GM12874 (cell line): Measurements from ENCODE around the gene BASP1.

Experiments
- CTCF ChIP-seq: IDR thresholded peaks from 2 replicates; pipeline ENCODE4 v1.5.1; 2011; ENCODE audit warnings: low read depth, mild to moderate bottlenecking, control low read depth, low read length, moderate library complexity; ENCODE audit not compliant: insufficient read depth

The BASP1 gene

GRCh38 chr5:17259630-17260257 is 42.3 kb downstream of the BASP1 start:
- TF ChIP-seq CTCF, result no peak

- no peak for TF ChIP-seq CTCF
Measured at GRCh38 chr5:17260549-17260948, 43.1 kb downstream of the BASP1 start.

DNA sequence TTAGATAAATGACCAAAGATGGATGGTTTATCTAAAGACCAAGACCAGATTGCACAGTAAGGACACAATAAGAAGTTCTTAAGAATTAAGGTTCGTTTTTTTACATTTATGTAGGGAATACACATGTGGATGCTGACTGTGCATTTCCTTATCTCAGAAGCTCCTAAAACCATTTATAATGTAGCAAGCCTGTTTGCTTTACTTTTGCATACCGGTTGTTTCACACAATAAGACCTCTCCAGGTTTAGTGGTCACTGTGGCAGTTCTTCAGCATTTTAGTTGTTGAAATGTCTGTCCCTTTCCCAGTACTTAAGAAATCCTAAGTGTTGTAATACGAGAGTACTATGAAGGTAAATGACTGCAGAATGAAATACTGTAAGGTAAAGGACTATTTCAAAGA is 43.6 kb downstream of the BASP1 start:
- no peak for TF ChIP-seq CTCF

GRCh38 chr5:17265041-17265440 is 47.6 kb downstream of the BASP1 start:
- no peak for TF ChIP-seq CTCF

DNA sequence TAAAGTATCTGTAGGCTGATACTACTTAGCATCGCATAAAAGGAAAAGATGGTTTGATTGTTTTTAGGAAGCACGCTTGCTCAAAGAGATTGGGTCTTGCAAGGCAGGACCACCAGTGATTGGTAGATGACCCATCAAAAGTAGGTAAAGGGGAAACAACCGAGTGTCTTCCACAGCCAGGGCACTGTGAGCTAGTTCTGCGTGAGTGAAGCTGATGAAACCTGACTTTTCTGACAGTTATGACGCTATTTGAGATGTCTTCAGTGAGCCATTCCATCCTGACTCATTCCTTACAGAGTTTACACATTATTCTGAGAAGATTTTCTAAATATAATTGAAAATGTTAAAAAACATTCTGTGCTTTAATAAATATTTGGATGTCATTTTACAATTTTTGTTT is 49.7 kb downstream of the BASP1 start:
- no peak for TF ChIP-seq CTCF

DNA sequence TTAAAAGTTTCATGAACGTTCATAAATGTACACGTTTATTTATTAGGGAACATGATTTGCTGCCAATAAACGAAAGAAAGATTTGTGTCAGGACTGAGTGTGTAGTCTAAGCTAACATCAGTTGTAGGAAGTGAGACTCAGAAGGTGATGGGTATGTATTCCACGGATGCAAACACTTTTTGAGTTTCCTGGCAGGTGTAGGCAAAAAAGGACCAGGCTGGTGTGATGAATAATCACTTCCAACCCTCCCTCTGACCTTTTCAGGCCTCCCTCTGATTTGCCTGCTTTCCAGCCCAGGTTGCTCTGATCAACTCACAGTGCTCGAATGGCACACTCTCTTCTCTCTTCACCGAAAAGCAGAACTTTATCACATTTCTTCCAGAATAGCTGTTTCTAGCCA is 51.8 kb downstream of the BASP1 start:
- TF ChIP-seq CTCF, result no peak

DNA sequence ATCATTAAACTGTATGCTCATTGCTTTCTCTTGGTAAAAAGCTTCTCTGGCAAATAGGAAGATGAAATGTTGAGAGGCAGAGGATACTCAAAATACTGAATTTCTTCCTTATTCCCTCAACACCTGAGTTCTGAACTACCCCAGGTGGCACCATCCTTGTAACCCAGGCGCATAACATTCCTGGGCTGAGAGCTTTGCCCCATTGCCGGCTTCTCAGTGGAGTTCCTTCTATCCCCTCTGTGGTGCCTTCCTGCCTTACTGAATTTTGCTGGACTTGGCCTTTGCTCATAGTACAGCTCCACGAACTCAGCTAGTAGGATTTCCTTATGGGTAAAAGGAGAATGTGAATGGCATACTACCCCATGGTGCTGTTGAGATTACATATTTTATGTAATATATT is 54.7 kb downstream of the BASP1 start:
- TF ChIP-seq CTCF, result no peak
